Measurements from ENCODE around the gene ESCO1.

The ESCO1 gene

GRCh38 chr18:21484851-21485636, 115.5 kb downstream of the ESCO1 start:
- peak; percentile 30 for DNase-seq

GRCh38 chr18:21483051-21483450, 117.5 kb downstream of the ESCO1 start:
- DNase-seq, result no peak

GRCh38 chr18:21481739-21482138, 118.8 kb downstream of the ESCO1 start:
- DNase-seq, result no peak

GRCh38 chr18:21479721-21480120, 120.8 kb downstream of the ESCO1 start:
- no peak for DNase-seq

Measured in HCEC 1CT (cell line).